Erythroblast (primary cell): ENCODE data around the gene ZC3H14.

ENCODE experiments used
- DNase-seq, 2 experiments: peaks; one replicate each; lab custom pipeline; 2025; lab: John Stamatoyannopoulos, UW
- GATA1 ChIP-seq: IDR thresholded peaks from 2 replicates; pipeline ENCODE4 v1.6.1; 2011; ENCODE audit warnings: low read depth, mild to moderate bottlenecking, control low read depth, low read length, moderate library complexity
- POLR2A ChIP-seq: IDR thresholded peaks from 2 replicates; pipeline ENCODE4 v1.6.1; 2011; ENCODE audit warnings: mild to moderate bottlenecking, low read length

Gene ZC3H14

GRCh38 chr14:88605594-88605993 is 42.8 kb downstream of the ZC3H14 start:
- no peak for DNase-seq
- TF ChIP-seq GATA1 = no peak

- DNase-seq = no peak
- TF ChIP-seq POLR2A (no peak), GATA1 (no peak)
Measured at GRCh38 chr14:88607829-88608228, 45.0 kb downstream of the ZC3H14 start.

DNA sequence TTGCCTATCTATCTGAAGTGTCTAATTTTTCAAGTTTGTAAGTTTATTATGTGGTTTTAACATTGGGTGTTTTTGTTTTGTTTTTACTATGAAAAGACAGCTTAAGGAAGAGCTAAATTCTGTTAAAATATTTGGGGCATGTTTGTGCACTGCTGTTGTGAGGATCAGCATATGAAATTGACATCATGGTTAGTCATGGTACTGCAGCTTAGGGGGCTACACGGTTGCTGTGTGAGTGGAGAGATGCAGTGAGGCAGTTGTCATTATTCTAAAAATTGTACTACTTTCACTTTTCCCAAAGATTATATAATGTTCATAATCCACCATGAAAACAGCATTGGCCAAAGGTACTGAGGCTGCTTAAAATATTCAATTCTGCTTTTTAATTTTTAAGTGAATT is 49.0 kb downstream of the ZC3H14 start:
- no peak for DNase-seq

DNA sequence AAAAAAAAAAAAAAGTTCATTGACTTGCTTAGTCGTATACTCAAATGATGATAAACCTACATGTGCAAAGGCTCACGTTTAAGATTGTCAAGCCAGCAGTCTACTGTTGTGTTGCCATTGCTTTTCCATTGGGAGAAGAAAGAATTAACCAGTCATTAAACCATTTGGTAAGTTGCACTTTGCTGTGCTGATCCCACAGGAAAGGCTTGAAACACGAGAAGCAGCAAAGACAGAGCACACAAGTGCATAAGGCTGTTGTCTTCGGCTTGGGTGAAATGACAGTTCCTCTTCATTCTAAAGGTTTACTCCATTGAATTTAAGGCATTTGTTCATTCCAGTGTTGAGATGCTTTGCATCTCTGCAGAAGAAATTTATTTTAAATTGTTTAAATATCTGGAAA is 50.1 kb downstream of the ZC3H14 start:
- DNase-seq = no peak
- TF ChIP-seq POLR2A (no peak), GATA1 (no peak)

More for the DNA sequence above, 49.0 kb downstream of the ZC3H14 start:
- TF ChIP-seq POLR2A (no peak), GATA1 (no peak)

- no peak for TF ChIP-seq POLR2A
- no peak for TF ChIP-seq GATA1
- DNase-seq = no peak
Measured at GRCh38 chr14:88613552-88614010, 50.7 kb downstream of the ZC3H14 start.

- TF ChIP-seq GATA1 (no peak), POLR2A (no peak)
- DNase-seq = no peak
Measured at GRCh38 chr14:88614218-88614907, 51.5 kb downstream of the ZC3H14 start.

DNA sequence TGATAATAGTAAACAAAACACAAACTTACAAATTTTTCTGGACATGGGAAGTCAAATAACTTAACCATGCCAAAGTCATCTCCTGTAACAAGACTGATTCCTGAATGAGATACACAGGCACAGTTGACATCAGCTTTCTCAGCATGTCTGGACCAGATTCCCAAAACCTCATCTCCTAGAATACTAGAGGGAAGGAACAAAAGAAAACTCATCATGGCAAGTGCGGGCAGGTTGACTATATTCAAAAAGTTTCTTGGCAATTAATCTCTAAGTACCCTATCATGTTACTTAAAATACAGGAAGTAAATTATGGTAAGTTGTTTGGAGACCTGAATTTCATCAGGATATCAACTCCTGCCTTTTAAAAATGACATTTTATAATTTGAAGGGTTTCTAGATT is 53.9 kb downstream of the ZC3H14 start:
- TF ChIP-seq GATA1 (no peak), POLR2A (no peak)
- no peak for DNase-seq

- TF ChIP-seq POLR2A = no peak
- no peak for TF ChIP-seq GATA1
- no peak for DNase-seq
Measured at GRCh38 chr14:88617479-88617878, 54.6 kb downstream of the ZC3H14 start.

DNA sequence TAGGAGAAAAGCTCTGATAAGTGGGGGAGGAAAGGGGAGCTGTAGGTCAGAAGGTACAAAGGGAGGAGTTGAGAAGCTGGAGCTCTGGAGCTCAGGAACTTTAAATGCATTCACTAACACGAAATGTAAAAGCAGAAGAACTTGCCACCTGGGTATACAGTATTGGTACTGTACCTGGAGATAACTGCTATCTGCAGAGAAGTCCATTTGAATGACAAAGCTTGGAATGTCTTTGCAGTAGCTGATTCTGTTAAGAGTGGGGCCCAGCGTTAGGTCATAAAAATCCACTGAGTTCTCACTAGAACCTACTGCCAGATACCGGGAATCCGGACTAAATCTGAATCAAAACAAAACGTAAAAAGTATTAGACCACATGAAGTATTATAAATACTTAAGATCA is 55.6 kb downstream of the ZC3H14 start:
- DNase-seq = no peak
- no peak for TF ChIP-seq POLR2A
- TF ChIP-seq GATA1 = no peak

GRCh38 chr14:88621100-88621499 is 58.3 kb downstream of the ZC3H14 start:
- TF ChIP-seq GATA1 (no peak), POLR2A (no peak)
- no peak for DNase-seq

- DNase-seq = no peak
- TF ChIP-seq POLR2A = no peak
- TF ChIP-seq GATA1 = no peak
Measured at GRCh38 chr14:88625671-88626070, 62.8 kb downstream of the ZC3H14 start.

GRCh38 chr14:88628033-88628432 is 65.2 kb downstream of the ZC3H14 start:
- TF ChIP-seq POLR2A (no peak), GATA1 (no peak)

GRCh38 chr14:88628462-88628861 is 65.6 kb downstream of the ZC3H14 start:
- TF ChIP-seq GATA1 (no peak), POLR2A (no peak)

More at GRCh38 chr14:88628033-88628432, 65.2 kb downstream of the ZC3H14 start:
- no peak for DNase-seq

DNA sequence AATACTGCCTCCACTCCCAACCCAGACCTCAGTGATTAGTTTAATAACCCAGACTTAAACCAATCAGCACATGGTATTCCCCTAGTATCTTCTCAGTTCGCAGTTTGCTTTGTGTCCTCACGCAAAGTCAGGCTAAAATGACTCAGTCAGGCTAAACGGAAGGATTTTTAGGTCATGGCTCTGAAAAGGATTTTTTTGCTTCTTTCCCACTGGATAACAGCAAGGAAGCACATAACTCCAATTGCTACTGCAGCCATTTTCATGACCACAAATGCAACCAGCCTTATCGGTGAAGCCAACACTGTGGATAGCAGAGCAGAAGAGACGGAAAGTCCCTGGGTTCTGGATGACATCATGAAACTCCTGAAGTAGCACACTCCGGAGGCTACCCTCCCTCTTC is 67.7 kb downstream of the ZC3H14 start:
- DNase-seq = no peak
- TF ChIP-seq GATA1 (no peak), POLR2A (no peak)

More at GRCh38 chr14:88628462-88628861, 65.6 kb downstream of the ZC3H14 start:
- no peak for DNase-seq

DNA sequence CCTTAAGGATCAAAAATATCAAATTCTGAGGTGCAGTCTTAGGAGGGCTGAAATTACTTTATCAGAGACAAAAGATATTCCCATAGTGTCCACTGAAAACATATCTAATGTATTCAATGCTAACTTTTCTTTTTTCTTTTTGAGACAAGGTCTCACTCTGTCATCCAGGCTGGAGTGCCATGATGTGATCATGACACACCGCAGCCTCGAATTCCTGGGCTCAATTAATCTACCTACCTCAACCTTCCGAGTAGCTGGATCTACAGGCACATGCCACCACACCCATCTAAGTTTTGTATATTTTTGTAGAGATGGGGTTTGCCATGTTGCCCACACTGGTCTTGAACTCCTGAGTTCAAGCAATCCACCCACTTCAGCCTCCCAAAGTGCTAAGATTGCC is 68.3 kb downstream of the ZC3H14 start:
- TF ChIP-seq GATA1 (no peak), POLR2A (no peak)
- DNase-seq = no peak
